GM19099 (cell line): ENCODE results near the gene ANK2.

Source experiments
- POLR2A ChIP-seq: IDR thresholded peaks from 3 replicates; pipeline ENCODE4 v1.6.1; 2011; ENCODE audit warnings: low read depth; ENCODE audit not compliant: insufficient read length; ENCODE audit errors: extremely low read depth

The ANK2 gene

DNA sequence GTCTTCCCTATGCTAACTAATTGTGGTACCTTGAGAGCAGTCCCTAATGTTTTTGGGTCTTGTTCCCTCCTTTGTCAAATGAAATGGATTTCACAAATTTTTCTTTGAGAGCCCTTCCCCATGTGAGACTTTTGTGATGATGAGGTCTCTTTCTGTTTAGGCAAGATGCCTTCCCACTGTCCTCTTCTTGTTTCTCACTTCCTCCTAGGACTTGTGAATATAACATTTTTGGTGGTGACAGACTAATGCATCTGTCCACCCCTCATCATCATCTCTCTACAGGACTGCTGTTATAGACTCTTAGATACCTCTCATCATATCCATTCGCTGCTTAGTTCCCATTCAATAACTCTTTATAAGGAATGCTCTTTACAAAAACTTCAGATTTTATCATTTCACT lies 8.7 kb upstream of the ANK2 start:
- TF ChIP-seq POLR2A: no peak

DNA sequence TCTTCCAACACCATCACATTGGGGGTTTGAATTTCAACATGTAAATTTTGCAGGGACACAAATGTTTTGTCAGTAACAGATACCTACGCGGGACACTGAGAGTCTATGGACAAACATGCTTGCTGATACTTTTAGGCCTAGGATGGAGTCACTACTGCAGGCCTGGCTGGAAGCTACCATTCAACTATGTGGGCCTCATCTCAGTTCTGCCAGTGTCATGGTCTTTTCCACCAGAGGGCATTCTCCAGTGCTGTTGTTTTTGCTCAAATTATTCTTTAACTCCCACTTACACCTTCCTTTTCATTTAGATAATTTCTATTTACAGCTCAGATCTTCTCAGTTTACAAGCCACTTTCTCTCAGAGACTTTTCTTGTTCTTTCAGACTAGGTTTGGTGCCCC lies 7.0 kb upstream of the ANK2 start:
- no peak for TF ChIP-seq POLR2A

GRCh38 chr4:113043591-113043990 lies 5.9 kb upstream of the ANK2 start:
- TF ChIP-seq POLR2A: no peak

DNA sequence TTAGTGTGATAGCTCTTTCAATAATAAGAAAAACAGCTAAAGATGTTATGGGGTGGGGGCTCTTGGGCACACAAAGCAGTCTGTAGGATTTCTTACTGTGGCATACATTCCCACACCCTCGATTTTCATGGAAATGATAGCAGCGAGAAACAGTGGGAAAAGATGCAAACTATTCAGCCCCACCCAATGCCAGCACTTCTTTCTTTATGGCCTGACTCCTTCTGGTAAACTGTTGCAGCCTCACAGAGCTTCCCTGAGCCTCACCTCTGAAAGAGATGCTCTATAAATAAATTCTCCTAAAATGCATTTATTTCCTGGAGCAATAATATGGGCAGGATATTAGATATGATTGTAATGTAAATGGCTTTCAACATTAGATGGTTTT lies 910 bp downstream of the ANK2 start:
- no peak for TF ChIP-seq POLR2A

GRCh38 chr4:113050837-113051236 lies 1.4 kb downstream of the ANK2 start:
- TF ChIP-seq POLR2A: no peak

- TF ChIP-seq POLR2A: no peak
Measured at GRCh38 chr4:113051361-113051760, 1.9 kb downstream of the ANK2 start.

DNA sequence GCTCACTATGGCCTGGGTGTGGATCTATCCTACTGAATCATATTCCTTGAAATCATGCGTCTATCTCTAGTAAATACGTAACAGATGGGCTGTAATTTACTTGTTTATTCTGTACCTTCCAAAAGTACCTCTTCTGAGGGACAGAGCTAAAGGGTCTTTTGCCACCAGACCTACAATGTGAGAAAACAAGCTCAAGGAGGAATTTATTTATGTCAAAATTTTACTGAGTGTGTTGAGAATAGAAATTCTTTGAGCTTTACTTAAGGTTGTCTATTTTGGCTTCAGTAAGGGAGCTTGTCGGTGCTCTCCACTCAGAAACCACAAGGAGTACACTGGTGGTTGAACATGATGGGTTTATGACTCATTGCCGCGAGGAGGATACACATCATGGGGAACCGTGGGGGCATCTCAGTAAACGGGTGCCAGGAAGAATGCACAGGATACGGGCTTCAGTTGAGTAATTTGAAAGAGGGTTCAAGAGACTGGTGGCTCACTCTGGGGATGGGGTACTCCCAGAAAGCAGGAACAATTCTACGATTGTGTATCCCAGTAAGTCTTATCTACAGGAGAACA lies 3.0 kb downstream of the ANK2 start:
- no peak for TF ChIP-seq POLR2A

- no peak for TF ChIP-seq POLR2A
Measured at GRCh38 chr4:113053883-113054282, 4.4 kb downstream of the ANK2 start.

GRCh38 chr4:113056318-113056717 lies 6.9 kb downstream of the ANK2 start:
- no peak for TF ChIP-seq POLR2A

DNA sequence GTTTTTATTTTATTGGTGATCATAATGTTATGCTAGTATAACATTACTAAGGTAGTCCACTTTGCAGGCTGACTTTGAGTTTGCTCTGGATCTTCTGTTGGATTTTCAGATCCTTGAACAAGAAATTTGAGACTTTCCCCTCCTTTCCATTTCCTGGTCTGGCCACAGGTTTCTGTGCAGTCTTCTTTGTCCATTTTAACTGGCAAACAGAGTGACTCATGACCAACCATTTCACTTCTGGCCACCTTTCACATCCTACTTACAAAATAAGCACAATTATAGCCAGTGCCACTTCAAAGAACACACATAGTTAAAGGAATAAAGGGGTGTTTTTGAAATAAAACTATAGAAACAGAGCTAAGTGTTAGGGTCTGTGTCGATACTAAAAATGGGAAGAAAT lies 8.4 kb downstream of the ANK2 start:
- TF ChIP-seq POLR2A: no peak

- no peak for TF ChIP-seq POLR2A
Measured at GRCh38 chr4:113059449-113060182, 10.2 kb downstream of the ANK2 start.

DNA sequence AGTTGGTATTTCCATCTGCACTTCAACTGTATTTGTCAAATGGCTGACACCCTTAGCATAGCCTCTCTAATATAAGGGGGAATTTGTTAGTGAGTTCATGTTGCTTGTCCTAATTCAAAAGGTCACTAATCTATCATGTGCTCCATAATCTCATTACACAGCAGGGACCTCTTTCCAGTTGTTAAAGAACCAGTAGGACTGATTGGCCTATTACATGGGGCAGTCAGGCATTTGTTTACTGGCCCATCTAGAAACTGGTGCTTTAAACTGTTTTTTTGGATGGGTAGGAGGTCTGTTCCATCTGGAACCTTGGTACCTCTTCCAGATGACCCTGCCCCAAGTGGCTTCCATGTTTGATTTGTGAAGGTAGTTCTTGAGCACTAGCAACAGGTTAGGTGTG lies 11.4 kb downstream of the ANK2 start:
- TF ChIP-seq POLR2A: no peak

GRCh38 chr4:113064244-113064643 lies 14.8 kb downstream of the ANK2 start:
- no peak for TF ChIP-seq POLR2A

GRCh38 chr4:113065629-113066028 lies 16.2 kb downstream of the ANK2 start:
- TF ChIP-seq POLR2A: no peak

DNA sequence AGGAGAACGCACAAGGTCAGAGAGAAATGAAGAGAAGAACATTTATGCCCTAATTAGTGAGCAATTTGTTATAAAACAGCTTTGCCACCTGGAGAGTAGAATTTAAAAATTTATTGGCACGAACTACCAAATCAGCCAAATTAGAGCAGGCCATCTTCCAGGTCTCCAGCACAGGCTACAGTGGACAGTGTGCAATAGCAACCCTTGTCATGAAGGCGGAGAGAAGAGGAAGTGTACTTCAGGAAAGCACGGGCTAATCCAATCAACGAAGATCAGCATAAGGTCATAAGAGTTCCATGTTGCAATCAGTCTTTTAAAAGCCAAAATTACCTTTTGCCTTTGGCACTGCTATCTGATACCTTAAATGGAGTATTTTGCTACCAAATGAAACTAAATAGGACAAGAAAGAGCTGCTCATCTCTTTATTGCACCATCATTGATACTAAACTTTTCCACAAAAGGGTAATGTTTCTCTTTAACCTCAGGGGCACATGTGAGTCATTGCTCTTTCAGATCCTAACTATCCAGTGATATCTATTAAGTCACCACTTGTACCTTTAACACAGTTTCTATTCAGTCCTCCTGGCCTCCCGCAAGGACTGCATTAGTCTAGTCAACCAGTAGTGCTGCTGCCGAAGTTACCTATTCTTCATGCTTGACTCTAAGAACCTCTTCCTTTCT lies 19.9 kb downstream of the ANK2 start:
- TF ChIP-seq POLR2A: no peak

GRCh38 chr4:113070755-113071154 lies 21.3 kb downstream of the ANK2 start:
- no peak for TF ChIP-seq POLR2A
